ENCODE data around the gene ATP2A2. TPM values are rescaled to one million over a fixed set of nuclear protein-coding genes. Genes with fewer than 3 reads are reported as not detected.
"Not testable (repeated sequence)": the region's sequence is repeated elsewhere in the genome, so short reads cannot be mapped to it uniquely, and the experiment has no call there.

Gene ATP2A2
- total RNA-seq, 4 donors from 2014 or later: 116 to 238 (median 132) TPM

GRCh38 chr12:110373025-110373424 is 92.0 kb downstream of the ATP2A2 start:
- no peak for DNase-seq (ENCODE audit: low spot score)
- no peak for ATAC-seq (ENCODE audit: low FRiP score)
- no peak for TF ChIP-seq CTCF (IDR thresholded peaks at IDR 0.05)

GRCh38 chr12:110373425-110373824 is 92.4 kb downstream of the ATP2A2 start:
- no peak for ATAC-seq (ENCODE audit: low FRiP score)
- no peak for TF ChIP-seq CTCF (IDR thresholded peaks at IDR 0.05)
- no peak for DNase-seq (ENCODE audit: low spot score)

- no peak for DNase-seq (ENCODE audit: low spot score)
- no peak for ATAC-seq (ENCODE audit: low FRiP score)
- no peak for TF ChIP-seq CTCF (IDR thresholded peaks at IDR 0.05)
Observed at GRCh38 chr12:110373962-110374611, 93.0 kb downstream of the ATP2A2 start.

- not testable (repeated sequence) for DNase-seq (ENCODE audit: low spot score); ATAC-seq (ENCODE audit: low FRiP score)
Observed at GRCh38 chr12:110378131-110378790, 97.2 kb downstream of the ATP2A2 start.

- no peak for DNase-seq (ENCODE audit: low spot score)
- ATAC-seq (ENCODE audit: low FRiP score): no peak
- no peak for TF ChIP-seq CTCF (IDR thresholded peaks at IDR 0.05)
Observed at GRCh38 chr12:110379197-110379596, 98.2 kb downstream of the ATP2A2 start.

- no peak for ATAC-seq (ENCODE audit: low FRiP score)
- no peak for TF ChIP-seq CTCF (IDR thresholded peaks at IDR 0.05)
Observed at GRCh38 chr12:110379631-110380030, 98.6 kb downstream of the ATP2A2 start.

GRCh38 chr12:110382683-110383082 is 101.6 kb downstream of the ATP2A2 start:
- no peak for TF ChIP-seq CTCF (IDR thresholded peaks at IDR 0.05)
- DNase-seq (ENCODE audit: low spot score): no peak
- no peak for ATAC-seq (ENCODE audit: low FRiP score)

More at GRCh38 chr12:110379631-110380030, 98.6 kb downstream of the ATP2A2 start:
- no peak for DNase-seq (ENCODE audit: low spot score)

Small RNAs within 50 kb of the gene (small RNA-seq; reads per million reads assigned to genes)
- not detected for gene RN7SL769P

Other genes with a start within 250 kb of the ATP2A2 start
- gene C12orf76, start 232.7 kb upstream of the ATP2A2 start, total RNA-seq: 10 to 100 TPM in 3 of 4 donors, 1 to 10 TPM in 1; 7.4 to 17.0 (median 11.9) TPM
- gene IFT81, start 156.9 kb upstream of the ATP2A2 start, total RNA-seq: 10 to 100 TPM in 1 of 4 donors, 1 to 10 TPM in 3; 4.0 to 14.8 (median 5.3) TPM
- 10 to 100 TPM; 34.6 to 54.8 (median 48.9) TPM for gene ANAPC7, start 122.5 kb downstream of the ATP2A2 start, total RNA-seq
- gene ARPC3, start 169.1 kb downstream of the ATP2A2 start, total RNA-seq: 100 to 1,000 TPM; 389 to 434 (median 424) TPM
- 10 to 100 TPM; 14.7 to 25.3 (median 21.2) TPM for gene GPN3, start 187.0 kb downstream of the ATP2A2 start, total RNA-seq
- gene FAM216A, start 187.6 kb downstream of the ATP2A2 start, total RNA-seq: 1 to 10 TPM; 5.0 to 8.0 (median 6.3) TPM
- 10 to 100 TPM; 83.5 to 98.8 (median 86.8) TPM for gene VPS29, start 220.9 kb downstream of the ATP2A2 start, total RNA-seq
- gene RAD9B, start 221.1 kb downstream of the ATP2A2 start, total RNA-seq: under 1 TPM in 2 of 4 donors, not detected in 2; 0.31 to 0.60 TPM